HepG2 (cell line): Measurements from ENCODE around the gene MIB2. TPM values are rescaled to one million over a fixed set of nuclear protein-coding genes. Genes with fewer than 3 reads are reported as not detected.

Experiments
- ATAC-seq: fragments of 200-7000 bp; cut with Tn5 transposase; 3 replicates; pipeline ENCODE4 v1.9.1; 2020; ENCODE audit warnings: mild to moderate bottlenecking, moderate library complexity
- BruUV-seq: library from RNA; stranded (reverse); fragments of 400-500 nt; replicated peaks from 2 replicates; lab custom pipeline; 2021; lab: Mats Ljungman, UMichigan
- CTCF ChIA-PET: fragments of 300-600 bp; formaldehyde crosslinking; extraction: SDS; loops from one replicate; lab custom pipeline; 2021; ENCODE audit warnings: low total read pairs, inconsistent platforms, low intra/inter-chr PET ratio; lab: Yijun Ruan, JAX
- POLR2A ChIA-PET: fragments of 350-600 bp; sonication (Branson Sonifier 250); formaldehyde crosslinking; loops from one replicate; lab custom pipeline; 2020; ENCODE audit warnings: antibody characterized with exemption, inconsistent platforms; lab: Yijun Ruan, JAX
- DNase-seq: peaks from one replicate; pipeline ENCODE4 v3.0.0-alpha.2; 2015; ENCODE audit warnings: low spot score
- FAIRE-seq: peaks from 3 replicates; lab custom pipeline; 2011; peaks lifted over from hg19 to GRCh38; lab: Jason Lieb, UNC
- H2AFZ ChIP-seq: one replicate; pipeline ENCODE4 v1.6.1; 2011; ENCODE audit warnings: low read length, inconsistent platforms
- H3K27ac ChIP-seq: fragments of 300-600 bp; 3 replicates; pipeline ENCODE4 v1.8.0; 2011; ENCODE audit warnings: mixed run types, mild to moderate bottlenecking, mixed read lengths, low read length, inconsistent platforms; ENCODE audit not compliant: insufficient read depth; ENCODE audit errors: extremely low read length
- H3K27me3 ChIP-seq, 2 experiments: fragments of 200-600 bp in 1 of 2; 2 replicates in 1 of 2; 3 replicates in 1 of 2; pipeline versions ENCODE4 v1.6.0 to v1.8.0; 2011; ENCODE audit warnings: low read length in 2 of 2, mild to moderate bottlenecking in 2 of 2, moderate library complexity in 2 of 2, inconsistent platforms in 1 of 2; ENCODE audit not compliant: insufficient read depth in 2 of 2, control insufficient read depth in 1 of 2
- H3K36me3 ChIP-seq, 2 experiments: fragments of 200-600 bp in 1 of 2; replicated peaks in 1 of 2; 2 replicates in 1 of 2; 3 replicates in 1 of 2; pipeline versions ENCODE4 v1.5.1 to v1.8.0; 2011; ENCODE audit warnings: low read length in 2 of 2, inconsistent platforms in 1 of 2; ENCODE audit not compliant: insufficient read depth in 2 of 2, control insufficient read depth in 1 of 2
- H3K4me1 ChIP-seq: 2 replicates; pipeline ENCODE4 v1.5.1; 2012; ENCODE audit warnings: low read length, inconsistent platforms; ENCODE audit not compliant: insufficient read depth
- H3K4me2 ChIP-seq: 2 replicates; pipeline ENCODE4 v1.6.0; 2011; ENCODE audit warnings: low read depth, low read length, inconsistent platforms
- H3K4me3 ChIP-seq, 3 experiments: fragments of 200-600 bp in 1 of 3; sonication (generic), shearing (Covaris generic) in 1 of 3; replicated peaks in 1 of 3; 2 replicates each; pipeline ENCODE4 v1.5.1; 2011 to 2016; ENCODE audit warnings: low read length in 3 of 3, inconsistent platforms in 2 of 3, low read depth in 2 of 3, mild to moderate bottlenecking in 2 of 3, control low read depth in 1 of 3, mixed read lengths in 1 of 3; ENCODE audit not compliant: insufficient read depth in 1 of 3
- H3K79me2 ChIP-seq: one replicate; pipeline ENCODE4 v1.6.1; 2011; ENCODE audit warnings: low read length, inconsistent platforms; ENCODE audit not compliant: insufficient read depth
- H3K9ac ChIP-seq: 2 replicates; pipeline ENCODE4 v1.6.0; 2011; ENCODE audit warnings: mild to moderate bottlenecking, low read depth, low read length, inconsistent platforms; ENCODE audit not compliant: insufficient read depth
- H3K9me3 ChIP-seq: 2 replicates; pipeline ENCODE4 v1.5.1; 2012; ENCODE audit warnings: mild to moderate bottlenecking, low read length
- H4K20me1 ChIP-seq: 2 replicates; pipeline ENCODE4 v1.6.0; 2011; ENCODE audit warnings: inconsistent platforms, mild to moderate bottlenecking, low read length, moderate library complexity; ENCODE audit not compliant: insufficient read depth
- FOXC1 ChIP-seq: sonication (generic); formaldehyde crosslinking; IDR thresholded peaks from 2 replicates; pipeline ENCODE4 v1.8.0; 2022; ENCODE audit warnings: mild to moderate bottlenecking, missing genetic modification reagents, borderline replicate concordance
- FUBP1 ChIP-seq: sonication (generic); formaldehyde crosslinking; IDR thresholded peaks from 2 replicates; pipeline ENCODE4 v1.5.1; 2020; ENCODE audit warnings: missing genetic modification reagents, mild to moderate bottlenecking, borderline replicate concordance
- HDAC2 ChIP-seq: sonication (generic); formaldehyde crosslinking; IDR thresholded peaks from 2 replicates; pipeline ENCODE4 v1.4.0; 2020; ENCODE audit warnings: missing genetic modification reagents
- NFKBIZ ChIP-seq: IDR thresholded peaks from 2 replicates; pipeline ENCODE4 v1.6.1; 2018; ENCODE audit warnings: missing genetic modification reagents, missing compliant biosample characterization
- RFX1 ChIP-seq: fragments of 450-650 bp; IDR thresholded peaks from 2 replicates; pipeline ENCODE4 v1.6.1; 2017
- ZNF33B ChIP-seq: sonication (generic); formaldehyde crosslinking; IDR thresholded peaks from 2 replicates; pipeline ENCODE4 v1.5.1; 2020; ENCODE audit warnings: mild to moderate bottlenecking, missing genetic modification reagents
- ZNF570 ChIP-seq: sonication (generic); formaldehyde crosslinking; IDR thresholded peaks from 2 replicates; pipeline ENCODE4 v1.4.0; 2020; ENCODE audit warnings: mild to moderate bottlenecking, missing genetic modification reagents, borderline replicate concordance
- WGBS: methylation state at CpG from one replicate; pipeline ENCODE4 v1.1.6; 2017; ENCODE audit warnings: low lambda C conversion rate; 5-methylcytosine and 5-hydroxymethylcytosine counted together
- in situ Hi-C: cut with HindIII; loops from 2 replicates; pipeline ENCODE4 v1.10.0; 2017; ENCODE audit warnings: low pct_unique_long_range_greater_than_20kb; ENCODE audit not compliant: extremely low pct_ligation_motif_present
- intact Hi-C: fragments of 100-400 bp; cut with micrococcal nuclease; formaldehyde crosslinking; loops from one replicate; pipeline ENCODE4 v1.10.0; 2022; ENCODE audit not compliant: unreplicated experiment
- polyA plus RNA-seq, 8 experiments: library from polyadenylated mRNA; depleted of rRNA in 3 of 8; stranded (reverse) in 7 of 8; unstranded in 1 of 8; fragments of >200 nt; fragmentation: Illumina TruSeq in 4 of 8; extraction: Trizol in 4 of 8; gene quantifications; 2 replicates each; pipeline versions ENCODE4 v1.2.1 to v1.2.3, GENCODE V29; 2011 to 2016; ENCODE audit warnings: low read depth in 4 of 8, missing spikeins in 1 of 8, mixed read lengths in 1 of 8; ENCODE audit not compliant: insufficient read depth in 1 of 8
- total RNA-seq, 5 experiments: library from RNA; depleted of rRNA; stranded (reverse); fragments of >200 nt; fragmentation: Illumina TruSeq; extraction: Trizol; gene quantifications; 2 replicates each; pipeline ENCODE4 v1.2.3, GENCODE V29; 2016; ENCODE audit warnings: low read depth in 1 of 5

Gene MIB2
- total and polyA plus RNA-seq, 2 of the 13 experiments (the other 11 are each of a cell fraction or from before 2014, with no cell fraction given): 19.9 to 30.4 TPM

GRCh38 chr1:1626207-1627141 is 11.2 kb downstream of the MIB2 start:
- ChIA-PET POLR2A (no interaction called here), CTCF (no interaction called here)
- intact Hi-C loops: no loop called here
- no TSS peak for BruUV-seq
- Histone ChIP-seq H2AFZ (no peak overlapping the region), H3K4me1 (no peaks in the 10 kb centered on the region), H4K20me1 (no peaks in the 10 kb centered on the region), H3K27me3 (no peaks in the 10 kb centered on the region), H3K79me2 (no peaks in the 10 kb centered on the region), H3K4me3 (no peak overlapping the region), H3K9ac (no peak overlapping the region), H3K27ac (no peak overlapping the region), H3K4me2 (no peak overlapping the region), H3K36me3 (peaks cover 0 to 2% of the 10 kb centered on the region in 2 experiments; a peak in 1 of 5 replicates), H3K9me3 (no peaks in the 10 kb centered on the region)
- FAIRE-seq: no peak
- TF ChIP-seq HDAC2 (CRISPR knock-in tag): no peak
- no peak for TF ChIP-seq ZNF570 (CRISPR knock-in tag)
- no peak for TF ChIP-seq FUBP1
- TF ChIP-seq NFKBIZ (CRISPR knock-in tag): no peak
- no peak for TF ChIP-seq RFX1
- no peak for TF ChIP-seq ZNF33B (CRISPR knock-in tag)
- no peak for TF ChIP-seq FOXC1
- DNase-seq: no peak
- no peak for ATAC-seq
- WGBS: 96% methylated on average over 21 of the region's 48 CpGs
- in situ Hi-C loops: no loop called here
